PC-9 (cell line): ENCODE results near the gene GGCT. TPM values are rescaled to one million over a fixed set of nuclear protein-coding genes. Genes with fewer than 3 reads are reported as not detected.

Experiments
- BruUV-seq: library from RNA; stranded (reverse); fragments of 400-500 nt; replicated peaks from 2 replicates; lab custom pipeline; 2021; lab: Mats Ljungman, UMichigan
- CTCF ChIA-PET: fragments of 300-600 bp; sonication (Branson Sonifier 250); formaldehyde crosslinking; loops from one replicate; lab custom pipeline; 2022; ENCODE audit warnings: antibody characterized with exemption; lab: Charles Lee
- POLR2A ChIA-PET: fragments of 300-600 bp; sonication (Branson Sonifier 250); formaldehyde crosslinking; loops from one replicate; lab custom pipeline; 2022; ENCODE audit warnings: antibody characterized with exemption; ENCODE audit not compliant: unreplicated experiment; lab: Charles Lee
- DNase-seq, 2 experiments: peaks; one replicate each; pipeline versions ENCODE4 v3.0.0 to v3.0.0-alpha.2; 2015 to 2022; ENCODE audit warnings: mixed read lengths in 1 of 2
- H2AFZ ChIP-seq: fragments of 200-600 bp; sonication (generic); 2 replicates; pipeline ENCODE4 v1.8.1; 2017; ENCODE audit warnings: antibody characterized with exemption
- H3F3A ChIP-seq: fragments of 200-600 bp; sonication (generic); 2 replicates; pipeline ENCODE4 v1.8.1; 2017; ENCODE audit warnings: antibody characterized with exemption, mild to moderate bottlenecking, low read depth; ENCODE audit not compliant: insufficient read depth
- H3K27ac ChIP-seq: fragments of 200-600 bp; sonication (generic); 2 replicates; pipeline ENCODE4 v1.6.1; 2016; ENCODE audit warnings: mixed run types
- H3K27me3 ChIP-seq: fragments of 200-600 bp; sonication (generic); 2 replicates; pipeline ENCODE4 v1.6.1; 2016; ENCODE audit warnings: low read depth, mixed run types; ENCODE audit not compliant: insufficient read depth
- H3K36me3 ChIP-seq: fragments of 200-600 bp; sonication (generic); 2 replicates; pipeline ENCODE4 v1.6.1; 2016; ENCODE audit warnings: low read depth, mixed run types
- H3K4me1 ChIP-seq: fragments of 200-600 bp; sonication (generic); replicated peaks from 2 replicates; pipeline ENCODE4 v1.6.1; 2016; ENCODE audit warnings: mixed run types; ENCODE audit not compliant: insufficient read depth
- H3K4me2 ChIP-seq: fragments of 200-600 bp; sonication (generic); 2 replicates; pipeline ENCODE4 v1.6.1; 2017; ENCODE audit warnings: mixed run types
- H3K4me3 ChIP-seq: fragments of 200-600 bp; sonication (generic); 2 replicates; pipeline ENCODE4 v1.6.1; 2016; ENCODE audit warnings: mixed run types
- H3K79me2 ChIP-seq: fragments of 200-600 bp; sonication (generic); 2 replicates; pipeline ENCODE4 v1.6.1; 2017; ENCODE audit warnings: low read depth, mixed run types
- H3K9me2 ChIP-seq: fragments of 200-600 bp; sonication (generic); 2 replicates; pipeline ENCODE4 v1.8.1; 2017; ENCODE audit warnings: mild to moderate bottlenecking; ENCODE audit not compliant: insufficient read depth
- H3K9me3 ChIP-seq: fragments of 200-600 bp; sonication (generic); 2 replicates; pipeline ENCODE4 v1.8.1; 2016; ENCODE audit warnings: low read depth; ENCODE audit not compliant: insufficient read depth
- H4K20me1 ChIP-seq: fragments of 200-600 bp; sonication (generic); 2 replicates; pipeline ENCODE4 v1.8.1; 2017; ENCODE audit not compliant: insufficient read depth
- EZH2 ChIP-seq: fragments of 200-600 bp; sonication (generic); IDR thresholded peaks from 2 replicates; pipeline ENCODE4 v1.8.0; 2017; ENCODE audit warnings: antibody characterized with exemption, low read depth
- intact Hi-C: fragments of 100-400 bp; cut with micrococcal nuclease; formaldehyde crosslinking; loops from one replicate; pipeline ENCODE4 v1.10.0; 2022; ENCODE audit not compliant: unreplicated experiment
- total RNA-seq: library from RNA; stranded (reverse); gene quantifications from 2 replicates; pipeline ENCODE4 v1.2.3, GENCODE V29; 2021
- TF ChIP-seq, protein P1 (sequence below): fragments of 200-600 bp; sonication (generic); conservative IDR thresholded peaks from 2 replicates; pipeline ENCODE4 v1.6.1; 2017; ENCODE audit warnings: mixed run types, antibody characterized with exemption, mild to moderate bottlenecking, moderate library complexity

GGCT gene
- total RNA-seq, 1 experiment from 2014 or later: 162 TPM

- intact Hi-C loops: no loop called here
- Histone ChIP-seq H3K4me2 (no peak overlapping the region), H3K9me3 (no peaks in the 10 kb centered on the region), H2AFZ (no peak overlapping the region), H3F3A (no peaks in the 10 kb centered on the region), H3K4me3 (no peak overlapping the region), H3K36me3 (no peaks in the 10 kb centered on the region), H3K4me1 (no peaks in the 10 kb centered on the region), H3K27ac (no peak overlapping the region), H3K27me3 (no peaks in the 10 kb centered on the region), H3K9me2 (no peaks in the 10 kb centered on the region), H4K20me1 (no peaks in the 10 kb centered on the region), H3K79me2 (no peaks in the 10 kb centered on the region)
- POLR2A ChIA-PET: no interaction called here
- no peak for TF ChIP-seq EZH2
- TF ChIP-seq, protein P1, sequence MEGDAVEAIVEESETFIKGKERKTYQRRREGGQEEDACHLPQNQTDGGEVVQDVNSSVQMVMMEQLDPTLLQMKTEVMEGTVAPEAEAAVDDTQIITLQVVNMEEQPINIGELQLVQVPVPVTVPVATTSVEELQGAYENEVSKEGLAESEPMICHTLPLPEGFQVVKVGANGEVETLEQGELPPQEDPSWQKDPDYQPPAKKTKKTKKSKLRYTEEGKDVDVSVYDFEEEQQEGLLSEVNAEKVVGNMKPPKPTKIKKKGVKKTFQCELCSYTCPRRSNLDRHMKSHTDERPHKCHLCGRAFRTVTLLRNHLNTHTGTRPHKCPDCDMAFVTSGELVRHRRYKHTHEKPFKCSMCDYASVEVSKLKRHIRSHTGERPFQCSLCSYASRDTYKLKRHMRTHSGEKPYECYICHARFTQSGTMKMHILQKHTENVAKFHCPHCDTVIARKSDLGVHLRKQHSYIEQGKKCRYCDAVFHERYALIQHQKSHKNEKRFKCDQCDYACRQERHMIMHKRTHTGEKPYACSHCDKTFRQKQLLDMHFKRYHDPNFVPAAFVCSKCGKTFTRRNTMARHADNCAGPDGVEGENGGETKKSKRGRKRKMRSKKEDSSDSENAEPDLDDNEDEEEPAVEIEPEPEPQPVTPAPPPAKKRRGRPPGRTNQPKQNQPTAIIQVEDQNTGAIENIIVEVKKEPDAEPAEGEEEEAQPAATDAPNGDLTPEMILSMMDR: no peak
- CTCF ChIA-PET: no interaction called here
- BruUV-seq: no TSS peak
- DNase-seq: no peak
These were observed 29.3 kb upstream of the GGCT start for GRCh38 chr7:30533886-30534285.

- Histone ChIP-seq H3K4me3 (no peak overlapping the region), H3F3A (no peaks in the 10 kb centered on the region), H3K9me3 (no peaks in the 10 kb centered on the region), H3K4me2 (no peak overlapping the region), H3K27me3 (no peaks in the 10 kb centered on the region), H2AFZ (no peak overlapping the region), H3K9me2 (no peaks in the 10 kb centered on the region), H4K20me1 (no peaks in the 10 kb centered on the region), H3K36me3 (no peaks in the 10 kb centered on the region), H3K27ac (no peak overlapping the region), H3K4me1 (no peaks in the 10 kb centered on the region), H3K79me2 (no peaks in the 10 kb centered on the region)
- no TSS peak for BruUV-seq
- DNase-seq: no peak
- intact Hi-C loops: no loop called here
- ChIA-PET POLR2A (no interaction called here), CTCF (no interaction called here)
- TF ChIP-seq EZH2: no peak
- TF ChIP-seq, protein P1: no peak
These were observed 26.7 kb upstream of the GGCT start for GRCh38 chr7:30531286-30531685.

DNA sequence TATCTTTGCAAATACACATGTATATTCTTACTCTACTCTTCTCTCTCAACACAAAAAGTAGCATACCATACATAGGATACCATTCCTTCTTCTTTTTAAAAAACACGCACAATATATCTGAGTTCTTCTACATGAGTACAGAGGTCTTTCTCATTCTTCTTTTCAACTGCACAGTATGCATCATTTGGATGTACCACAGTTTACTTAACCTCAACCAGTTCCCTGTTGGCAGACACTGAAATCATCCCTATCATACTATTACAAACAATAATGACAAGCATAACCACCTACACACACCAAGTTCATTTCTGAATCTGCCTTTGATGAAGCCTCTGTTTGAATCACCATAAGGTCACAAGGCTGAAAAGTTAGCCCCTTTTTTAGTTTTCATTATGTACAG, 25.7 kb upstream of the GGCT start:
- Histone ChIP-seq H3F3A (no peaks in the 10 kb centered on the region), H3K36me3 (no peaks in the 10 kb centered on the region), H3K4me3 (no peak overlapping the region), H3K4me1 (no peaks in the 10 kb centered on the region), H2AFZ (no peak overlapping the region), H3K4me2 (no peak overlapping the region), H3K79me2 (no peaks in the 10 kb centered on the region), H3K9me2 (no peaks in the 10 kb centered on the region), H3K27me3 (no peaks in the 10 kb centered on the region), H3K27ac (no peak overlapping the region), H3K9me3 (no peaks in the 10 kb centered on the region), H4K20me1 (no peaks in the 10 kb centered on the region)
- ChIA-PET CTCF (no interaction called here), POLR2A (no interaction called here)
- TF ChIP-seq, protein P1: no peak
- no peak for TF ChIP-seq EZH2
- no TSS peak for BruUV-seq
- intact Hi-C loops: no loop called here
- no peak for DNase-seq
